ENCODE measurements around the gene C1R.

C1R gene

DNA sequence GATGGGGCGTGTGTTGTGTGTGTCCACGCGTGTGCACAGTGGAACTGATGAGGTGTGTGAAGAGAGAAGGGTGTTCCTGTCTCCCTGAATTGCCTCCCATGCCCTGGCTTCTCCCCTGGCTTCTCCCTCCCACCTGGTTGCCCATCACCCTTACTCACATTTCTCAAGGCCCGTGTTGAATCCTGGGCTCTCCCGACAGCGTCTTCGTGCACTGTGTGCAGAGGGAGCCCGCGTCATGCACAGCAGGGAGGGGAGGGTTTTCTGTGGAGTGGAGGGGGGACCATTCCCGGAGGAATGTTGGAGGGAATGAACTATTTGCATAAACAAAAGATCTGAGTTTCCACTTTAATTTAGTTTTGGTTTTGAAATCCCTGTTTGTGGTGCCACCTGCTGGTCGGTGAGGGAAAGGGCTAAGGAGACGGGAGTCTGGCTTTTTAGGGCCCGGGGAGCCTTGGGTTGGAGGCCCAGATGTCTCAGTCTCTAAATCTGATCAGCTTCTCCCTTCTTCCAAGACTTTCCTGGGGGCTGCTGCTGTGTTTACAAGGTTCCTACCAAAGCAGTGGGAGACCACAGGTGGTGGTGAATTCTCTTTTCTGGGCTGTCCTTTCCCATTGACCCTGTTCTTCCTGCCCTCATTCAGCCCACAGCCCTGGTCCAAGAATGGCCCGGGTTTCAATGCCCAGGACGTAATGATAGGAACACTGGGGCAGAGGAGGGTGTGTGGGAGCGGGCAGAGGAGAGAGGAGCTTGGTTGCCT lies at the start of gene C1R:
TSS of gene C1R (minus strand) at position 217 of the 757 bp plus-strand sequence. CDS start at position 160, 57 bp downstream.
- DNase-seq: peak in 1 of 2 experiments; percentile 13

DNA sequence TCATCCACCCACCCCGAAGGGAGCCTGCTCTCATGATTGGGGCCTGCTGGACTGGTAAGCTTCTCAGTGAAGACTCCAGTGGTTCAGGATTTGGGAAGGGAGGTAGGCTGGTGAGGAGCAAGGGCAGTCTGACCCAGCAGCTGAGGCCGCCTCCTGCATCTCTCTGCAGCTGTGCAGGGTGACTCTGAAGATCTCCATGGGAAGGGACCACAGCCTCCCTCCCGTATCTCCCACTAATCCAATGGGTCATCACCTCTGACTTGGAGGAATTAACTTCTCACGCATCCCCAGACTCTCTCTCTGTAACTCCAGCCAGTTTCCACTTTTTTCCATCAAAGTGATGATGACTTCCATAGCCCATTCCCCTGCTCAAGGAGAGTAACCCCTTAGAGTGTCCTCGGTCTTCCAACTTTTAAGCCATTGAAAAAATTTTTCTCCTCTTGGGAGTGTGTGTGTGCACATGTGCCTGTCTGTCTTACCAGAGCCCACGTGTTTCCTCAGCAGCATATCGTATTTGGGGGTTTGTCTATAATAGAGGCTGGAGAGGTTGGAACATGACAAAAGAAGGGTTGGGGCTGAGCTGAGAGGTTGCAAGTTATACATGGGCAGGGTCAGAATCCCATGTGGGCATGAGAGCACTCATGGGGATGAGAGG lies 49.2 kb upstream of the C1R start:
- no peak for DNase-seq

DNA sequence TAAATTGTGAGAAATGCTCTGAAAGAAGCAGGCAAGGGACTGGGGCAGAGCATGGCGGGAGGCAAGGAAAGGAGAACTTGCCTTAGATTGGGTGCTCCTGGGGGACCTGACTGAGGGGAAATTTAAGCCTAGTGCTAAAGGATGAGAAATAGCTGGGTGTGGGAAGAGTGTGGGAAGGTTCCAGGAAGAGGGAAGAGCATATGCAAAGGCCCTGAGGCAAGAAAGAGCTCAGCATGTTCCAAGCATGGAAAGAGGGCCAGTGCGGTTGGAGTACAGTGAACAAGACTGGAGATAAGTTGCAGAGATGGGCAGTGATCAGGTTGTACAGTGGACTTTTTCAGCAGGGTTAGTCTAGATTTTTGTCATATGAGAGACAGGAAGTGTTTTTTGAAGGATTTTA lies 47.0 kb upstream of the C1R start:
- DNase-seq: no peak

DNA sequence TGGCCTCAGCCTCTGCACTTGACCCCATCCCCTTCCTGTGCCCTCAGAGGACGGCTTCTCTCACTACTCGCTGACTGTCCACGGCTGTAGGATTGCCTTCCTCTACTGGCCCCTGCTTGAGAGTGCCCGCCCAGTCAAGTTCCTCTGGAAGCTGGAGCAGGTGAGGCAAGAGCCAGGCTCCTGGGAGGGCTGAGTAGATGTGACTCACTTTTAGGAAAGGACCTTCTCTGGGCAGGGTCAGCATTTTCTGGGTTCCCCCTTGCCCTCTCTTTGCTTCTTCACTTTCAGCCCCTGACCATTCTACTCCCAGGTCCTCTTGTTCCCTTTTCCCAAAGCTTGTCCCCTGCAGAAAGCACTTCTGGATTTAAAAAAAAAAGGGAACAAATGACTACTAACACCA lies 45.7 kb upstream of the C1R start:
- no peak for DNase-seq

DNA sequence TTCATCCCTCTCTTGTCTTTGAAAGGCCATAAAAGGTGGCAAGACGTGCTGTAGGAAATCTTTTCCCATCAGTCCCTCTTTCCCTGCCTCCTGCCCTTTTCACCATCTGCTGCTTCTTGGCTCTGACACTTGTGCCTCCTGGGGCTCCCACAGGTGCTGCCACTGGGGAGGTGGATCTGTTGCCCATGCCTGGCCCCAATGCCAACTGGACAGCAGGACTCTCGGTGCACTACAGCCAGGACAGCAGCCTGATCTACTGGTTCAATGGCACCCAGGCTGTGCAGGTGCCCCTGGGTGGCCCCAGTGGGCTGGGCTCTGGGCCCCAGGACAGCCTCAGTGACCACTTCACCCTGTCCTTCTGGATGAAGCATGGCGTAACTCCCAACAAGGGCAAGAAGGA lies 44.4 kb upstream of the C1R start:
- no peak for DNase-seq

DNA sequence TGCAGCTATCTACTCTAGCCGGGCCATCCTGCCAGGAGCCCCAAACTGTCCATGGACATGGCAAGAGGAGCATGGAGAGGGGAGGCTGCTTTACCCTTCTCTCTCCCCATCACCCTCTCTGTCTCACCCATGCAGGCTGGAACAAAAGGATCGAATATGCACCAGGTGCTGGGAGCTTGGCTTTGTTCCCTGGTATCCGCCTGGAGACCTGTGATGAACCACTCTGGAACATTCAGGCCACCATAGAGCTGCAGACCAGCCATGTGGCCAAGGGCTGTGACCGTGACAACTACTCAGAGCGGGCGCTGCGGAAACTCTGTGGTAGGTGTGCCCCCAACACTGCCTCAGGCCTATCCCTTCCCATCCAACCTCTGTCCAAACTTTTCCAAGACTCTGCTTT lies 43.8 kb upstream of the C1R start:
- no peak for DNase-seq

DNA sequence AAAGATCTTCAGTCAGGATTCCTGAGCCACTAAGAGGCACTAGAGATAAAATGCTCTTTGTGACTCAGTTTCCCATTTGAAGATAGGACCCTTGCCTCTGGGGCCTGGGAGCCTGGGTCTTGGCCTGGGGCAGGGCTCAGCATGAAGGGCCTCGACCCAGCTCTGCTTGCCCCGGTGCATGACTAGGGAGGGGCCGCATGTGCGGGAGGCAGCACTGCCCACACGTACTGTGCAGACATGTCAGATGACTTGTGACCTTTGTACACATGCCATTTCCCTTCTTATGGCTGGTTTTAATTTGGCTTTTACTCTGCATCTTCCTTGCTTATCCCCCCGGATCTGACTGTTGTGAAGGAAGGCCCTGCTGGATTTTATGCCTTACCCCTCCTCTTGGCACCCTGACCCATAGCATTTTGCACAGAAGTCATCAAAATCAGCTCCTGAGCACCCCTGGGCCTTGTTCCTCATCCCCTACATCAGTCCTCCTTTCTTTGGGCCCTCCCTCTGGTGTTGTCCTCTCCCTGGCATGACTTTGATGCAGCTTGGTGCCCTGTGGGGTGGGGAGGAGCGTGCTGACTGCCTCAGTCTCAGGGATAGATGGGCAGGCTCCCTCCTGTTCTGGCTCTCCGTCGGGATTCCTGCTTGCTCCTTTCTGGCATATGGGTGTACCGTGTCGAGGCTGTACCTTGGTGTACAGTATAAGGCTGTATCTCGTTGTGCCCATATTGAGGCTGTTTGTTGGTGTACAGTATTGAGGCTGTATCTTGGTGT lies 42.3 kb upstream of the C1R start:
- no peak for DNase-seq

DNA sequence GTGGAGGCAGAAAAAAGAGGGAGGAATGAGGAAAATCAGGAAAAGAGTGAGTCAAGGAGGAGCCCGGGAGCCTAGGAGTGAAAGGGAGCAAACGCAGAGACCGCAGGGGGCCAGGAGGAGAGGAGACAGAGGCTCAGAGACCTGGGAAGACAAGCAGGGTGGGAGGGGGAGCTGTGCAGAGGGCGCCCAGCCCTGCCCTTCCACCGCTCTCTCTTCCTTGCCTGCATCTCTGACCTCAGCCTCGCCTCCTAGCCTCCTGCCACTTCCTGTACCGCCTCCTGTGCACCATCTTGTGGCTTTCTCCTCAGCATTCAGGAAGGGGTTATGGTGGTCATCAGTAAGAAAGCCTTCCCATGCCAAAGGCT lies 39.2 kb upstream of the C1R start:
- DNase-seq: no peak

DNA sequence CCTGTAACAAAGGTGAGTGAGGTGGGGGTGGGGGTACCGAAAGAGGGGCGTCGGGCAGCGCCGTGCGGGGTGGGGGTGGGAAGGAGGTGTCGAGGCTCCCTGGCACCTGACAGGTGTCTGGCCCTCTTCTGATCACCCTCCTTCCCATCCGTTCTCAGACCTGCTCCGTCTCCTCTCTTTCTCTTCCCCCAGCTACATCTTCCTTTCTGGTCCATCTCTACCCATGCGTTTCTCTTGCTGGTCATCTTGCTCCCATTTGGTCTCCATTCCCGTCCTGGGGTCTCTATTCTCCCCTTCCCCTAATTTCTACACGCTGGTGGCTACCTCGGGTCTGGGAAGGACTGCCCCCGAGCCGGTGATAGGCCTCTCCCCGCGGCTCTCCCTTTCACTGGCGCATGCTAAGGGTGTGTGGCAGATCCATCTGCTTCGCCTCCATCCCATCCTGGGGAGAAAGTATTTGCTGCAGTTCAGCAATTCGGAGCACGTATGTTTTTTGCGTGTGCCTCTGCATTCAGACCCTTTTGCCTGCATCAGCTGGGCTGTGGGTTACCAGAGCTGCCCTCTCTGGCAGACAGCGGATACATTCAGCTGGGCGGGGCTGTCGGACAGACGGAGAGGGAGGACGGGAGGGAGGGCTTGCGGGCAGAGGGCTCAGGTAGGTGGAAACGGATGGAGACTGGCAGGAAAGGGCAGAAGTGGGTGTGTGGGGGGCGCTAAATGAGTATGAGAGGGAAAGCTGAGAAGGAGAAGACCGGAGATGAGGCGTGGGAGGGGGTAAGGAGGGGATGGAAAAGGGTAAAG lies 38.7 kb upstream of the C1R start:
- peak in 1 of 2 experiments; percentile 12 for DNase-seq

DNA sequence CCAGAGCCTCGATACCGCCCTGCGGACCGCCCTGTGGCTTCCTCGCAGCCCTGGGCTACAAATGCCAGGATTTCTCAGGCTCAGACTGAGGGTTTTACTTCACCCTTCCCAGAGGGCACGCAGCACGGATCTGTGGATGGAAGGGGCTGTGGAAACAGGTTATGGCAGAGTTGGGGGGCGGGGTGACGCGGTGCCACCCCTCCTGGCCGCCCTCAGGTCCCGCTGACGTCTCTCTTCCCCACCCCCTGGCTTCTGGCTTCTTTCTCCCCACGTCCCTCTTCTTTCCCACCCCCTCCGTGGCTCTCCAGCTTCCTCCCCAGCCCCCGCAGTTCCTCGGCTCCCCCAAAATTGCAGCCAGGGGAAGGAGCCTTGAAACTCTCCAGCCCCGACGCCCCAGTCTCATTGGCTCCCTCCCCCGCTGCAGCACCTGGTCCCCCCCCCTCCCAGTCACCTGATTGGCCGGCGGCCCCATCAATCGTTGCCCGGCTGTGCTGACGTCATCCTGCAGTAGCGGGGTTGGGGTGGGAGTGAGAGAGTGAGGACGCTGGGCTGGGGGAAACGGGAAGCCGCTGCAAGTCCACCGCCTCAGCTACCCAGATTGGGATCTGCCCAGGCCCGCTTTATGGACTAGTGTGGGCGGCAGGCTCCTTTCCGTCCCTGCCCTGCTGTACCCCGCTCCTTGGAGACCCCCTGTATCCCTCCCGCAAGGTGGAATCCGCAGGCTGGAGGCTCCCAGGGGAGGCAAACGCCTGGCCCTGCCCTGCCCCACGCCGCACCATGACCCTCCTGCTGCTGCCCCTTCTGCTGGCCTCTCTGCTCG lies 37.8 kb upstream of the C1R start, which contains the start of gene CLSTN3:
TSS of gene CLSTN3 (plus strand) at position 500 of the 820 bp plus-strand sequence. CDS start at position 778, 278 bp downstream.
- DNase-seq: peak; percentile 47 to 55

DNA sequence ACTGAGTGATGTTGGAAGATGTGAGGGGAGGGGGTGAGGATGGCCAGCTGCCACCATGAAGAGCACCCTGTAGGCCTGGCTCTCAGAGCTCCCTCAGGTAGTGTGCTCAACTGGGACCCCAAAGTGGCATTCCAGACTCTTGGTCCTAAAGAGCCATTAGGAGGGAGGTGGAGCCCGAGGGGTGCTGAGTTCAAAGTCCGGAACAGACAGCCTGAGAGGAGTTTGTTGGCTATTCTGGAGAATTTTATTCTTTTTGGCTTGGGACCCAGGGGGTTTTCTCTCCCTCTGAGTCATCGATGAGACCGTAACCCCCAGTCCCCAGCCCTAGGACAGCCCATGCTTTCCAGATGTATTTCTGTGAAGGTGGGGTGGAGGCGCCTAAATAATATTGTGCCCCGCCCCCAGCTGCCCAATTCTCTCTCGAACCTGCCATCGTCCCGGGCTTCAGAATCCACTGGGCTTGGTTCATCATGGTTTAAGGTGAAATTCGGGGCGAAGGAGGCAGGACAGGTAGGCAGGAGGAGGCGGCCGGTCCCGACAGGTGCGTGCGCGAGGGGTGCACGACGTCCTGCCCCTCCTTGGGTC lies 37.1 kb upstream of the C1R start:
- DNase-seq: no peak

DNA sequence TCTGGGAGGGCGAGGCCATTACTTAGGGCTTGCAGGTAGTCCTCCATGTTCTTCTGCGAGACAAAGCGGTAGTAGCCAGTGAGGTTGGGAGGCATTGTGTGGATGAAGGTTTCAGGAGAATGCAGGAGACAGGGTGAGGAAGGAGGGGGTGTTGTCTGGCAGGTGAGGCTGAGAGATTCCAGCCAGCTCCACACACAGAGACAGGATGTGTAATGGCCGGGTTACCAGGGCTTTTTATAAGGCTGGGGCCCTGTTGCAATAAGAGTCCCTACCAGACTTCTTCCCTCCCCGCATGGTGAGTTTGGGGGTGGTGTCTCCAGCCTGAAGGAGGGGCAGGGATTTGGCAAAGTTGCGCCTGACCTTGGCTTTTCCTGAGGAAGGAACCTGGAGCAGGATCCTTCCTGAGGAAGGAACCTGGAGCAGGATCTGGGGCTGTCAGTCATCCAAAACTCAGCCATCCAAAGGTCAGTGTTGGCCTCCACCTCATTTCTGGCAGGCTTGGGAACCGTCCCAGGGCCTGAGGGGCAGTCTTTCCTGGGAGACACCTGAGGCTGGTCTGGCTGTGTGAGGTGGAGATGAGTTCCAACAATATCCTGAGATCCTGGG lies 36.5 kb upstream of the C1R start, which contains the start of gene RBP5:
TSS of gene RBP5 (minus strand) at position 209 of the 606 bp plus-strand sequence. CDS start at position 95, 114 bp downstream.
- no peak for DNase-seq

DNA sequence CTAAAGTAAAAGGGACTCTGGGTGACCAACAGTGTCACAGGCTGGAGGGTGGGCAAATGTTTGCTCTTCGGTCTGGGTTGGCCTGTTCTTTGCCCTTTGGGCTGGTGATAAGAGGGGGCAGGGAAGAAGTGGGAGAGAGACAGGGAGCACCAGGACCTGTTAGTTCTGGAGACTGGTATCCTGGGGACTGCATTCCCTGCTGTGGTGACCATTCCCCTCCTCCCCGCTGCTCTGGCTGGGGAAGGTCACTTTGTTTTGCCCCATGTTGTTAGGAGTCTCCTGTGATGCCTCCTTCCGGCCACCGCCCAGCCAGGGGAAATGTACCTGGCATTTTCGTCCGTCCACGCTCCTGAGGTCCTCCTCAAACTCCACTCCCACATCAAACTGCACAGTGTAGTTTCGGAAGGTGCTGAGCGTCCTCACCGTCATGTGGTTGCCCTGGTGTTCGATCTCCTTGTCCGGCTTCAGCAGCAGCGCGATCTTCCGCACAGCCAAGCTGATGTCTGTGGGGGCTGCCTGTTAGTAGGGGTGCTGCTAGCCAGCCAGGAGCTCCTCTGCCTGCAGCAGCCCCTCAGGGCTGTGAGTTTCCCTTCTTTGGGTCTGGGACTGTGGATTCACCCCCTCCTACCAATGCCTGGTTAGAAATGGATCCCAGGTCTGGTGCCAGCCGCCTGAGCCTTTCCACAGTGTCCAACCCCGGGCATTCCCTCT lies 35.8 kb upstream of the C1R start:
- no peak for DNase-seq

DNA sequence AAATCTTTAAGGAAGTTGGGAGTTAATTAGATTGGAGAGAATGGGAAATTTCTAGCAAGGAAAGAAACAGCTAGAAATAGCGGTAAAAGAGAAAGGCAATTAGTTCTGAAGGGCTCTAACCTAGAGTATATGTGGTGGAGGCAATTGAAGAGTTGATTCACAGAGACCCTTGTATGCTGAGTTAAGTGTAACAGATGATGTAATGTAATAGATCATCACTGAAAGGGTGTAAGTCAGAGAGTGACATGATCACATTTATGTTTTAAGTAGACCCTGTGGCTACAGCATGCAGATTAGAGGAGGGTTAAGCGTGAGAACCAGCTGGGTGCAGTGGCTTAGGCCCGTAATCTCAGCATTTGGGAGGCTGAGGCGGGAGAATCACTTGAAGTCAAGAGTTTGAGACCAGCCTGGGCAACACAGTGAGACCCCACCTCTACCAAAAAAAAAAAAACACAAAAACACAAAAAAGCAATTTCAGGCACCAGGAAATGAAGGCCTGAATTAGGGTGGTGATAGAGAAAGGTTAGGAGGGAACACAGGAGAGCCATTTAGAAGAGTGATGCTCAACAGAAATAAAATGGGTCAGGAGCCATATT lies 33.5 kb upstream of the C1R start:
- no peak for DNase-seq

DNA sequence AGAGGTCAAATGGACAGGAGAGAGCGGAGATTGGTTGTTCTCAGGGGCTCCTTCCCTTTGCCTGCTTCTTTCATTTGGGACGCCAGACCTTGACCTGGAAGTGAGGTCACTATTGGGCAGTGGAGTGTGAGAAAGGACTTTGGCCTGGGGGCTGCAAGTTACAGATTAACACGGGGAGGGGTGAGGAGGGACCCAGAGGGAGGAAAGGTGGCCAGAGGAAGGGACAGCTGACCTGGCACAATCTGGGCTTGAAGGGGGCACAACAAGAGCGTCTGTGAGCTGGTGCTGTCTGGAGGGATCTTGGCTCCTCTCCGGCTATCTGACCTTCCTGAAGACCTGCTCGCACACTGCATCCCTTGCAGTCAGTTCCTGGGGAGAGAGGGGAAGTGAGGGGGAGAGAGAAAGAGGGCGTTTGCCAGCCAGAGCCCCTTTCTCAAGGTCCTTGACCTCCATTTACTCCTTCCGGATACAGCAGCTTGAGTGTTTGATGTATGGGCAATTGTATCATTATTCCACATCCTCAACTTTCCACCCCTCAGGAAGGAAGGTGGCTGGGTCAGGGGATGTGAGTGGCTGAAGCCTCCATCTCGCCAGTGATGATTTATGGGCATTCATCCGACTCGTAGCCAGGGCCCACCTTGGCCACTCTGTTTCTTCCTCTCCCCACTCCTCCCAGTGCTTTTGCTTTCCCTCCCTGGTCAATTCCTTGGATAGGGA lies 31.7 kb upstream of the C1R start:
- DNase-seq: no peak

DNA sequence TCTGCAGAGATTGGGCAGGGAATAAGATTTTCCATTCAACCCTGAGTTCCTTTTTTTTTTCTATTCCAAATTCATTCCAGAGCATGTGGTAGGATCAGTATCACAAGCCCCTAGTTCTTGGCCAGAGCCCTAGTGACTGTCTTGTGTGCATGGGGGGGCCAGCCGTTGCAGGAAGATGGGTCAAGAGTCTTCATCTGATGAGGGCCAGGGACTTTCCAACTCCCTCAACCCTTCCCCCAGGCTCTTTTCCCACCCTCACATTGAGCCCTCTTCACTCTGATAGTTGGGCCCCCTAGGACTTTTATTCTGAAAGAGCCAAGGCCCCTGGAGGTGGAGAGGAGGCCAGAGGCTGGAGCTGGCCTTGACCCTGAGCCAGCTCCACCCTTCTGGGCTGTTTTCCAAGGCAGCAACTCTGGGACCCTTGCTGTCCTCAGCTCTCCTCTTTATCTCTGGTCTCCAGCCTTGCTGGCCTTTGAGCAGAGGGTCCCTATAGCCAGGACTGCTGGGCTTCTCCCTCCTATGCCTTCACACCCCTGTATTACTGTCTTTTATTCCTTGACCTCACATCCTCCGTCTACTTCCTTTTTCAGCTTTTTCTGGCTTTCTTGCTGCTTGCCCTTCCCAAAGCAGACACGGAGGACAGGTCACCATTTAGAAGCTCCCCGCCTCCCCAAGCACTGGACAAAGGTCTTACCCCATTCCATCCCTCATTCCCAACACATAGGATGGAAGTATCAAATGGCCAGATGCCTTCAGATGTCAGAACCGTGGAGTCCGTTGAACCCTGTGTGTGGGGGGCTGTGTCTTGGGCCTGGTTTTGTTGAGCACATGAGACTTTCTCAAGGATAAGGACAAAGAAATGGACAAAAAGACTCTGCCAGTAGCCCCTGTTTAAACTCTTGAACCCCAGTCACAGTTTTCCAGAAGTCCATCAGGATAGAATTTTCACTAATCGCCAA lies 30.8 kb upstream of the C1R start:
- DNase-seq: no peak

DNA sequence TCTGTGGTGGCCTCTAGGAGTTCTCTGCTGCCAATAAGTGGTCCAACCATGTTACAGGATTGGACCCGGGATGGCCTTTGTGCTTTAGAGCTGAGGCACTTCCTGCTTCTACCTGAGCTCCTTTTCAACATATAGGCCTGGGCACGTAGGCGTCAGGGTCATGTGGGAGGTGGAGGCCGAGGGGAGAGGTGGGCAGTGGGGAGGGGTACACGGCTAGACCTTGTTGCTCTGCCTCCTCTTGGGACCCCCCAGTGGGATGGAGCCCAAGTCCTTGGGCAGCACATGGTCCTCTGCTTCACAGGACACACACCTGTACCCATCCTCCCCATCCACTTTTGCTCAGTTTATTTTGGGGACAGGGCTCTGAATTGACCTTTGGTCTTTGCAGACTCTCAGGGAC lies 29.1 kb upstream of the C1R start:
- no peak for DNase-seq

DNA sequence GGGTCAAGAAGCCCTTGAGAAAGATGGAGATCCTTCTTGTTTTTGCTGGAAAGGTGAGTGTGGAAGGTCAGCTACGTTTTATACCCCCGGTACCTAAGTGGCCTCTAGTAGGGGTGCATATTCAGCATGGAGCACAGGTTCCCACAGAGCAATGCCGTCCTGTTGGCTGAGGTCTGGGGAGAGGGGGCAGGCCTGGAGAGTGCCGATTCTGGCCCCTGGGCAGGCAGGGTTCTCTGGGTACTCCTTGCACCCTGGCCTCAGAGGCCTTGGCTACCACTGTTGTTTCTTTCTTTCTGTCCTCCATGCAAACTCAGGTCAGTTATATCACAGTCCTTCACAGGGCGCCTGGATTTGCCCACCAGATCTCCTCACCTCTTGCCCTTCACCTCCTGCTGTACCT lies 27.9 kb upstream of the C1R start:
- no peak for DNase-seq

Measured in NCI-H187 (cell line).